GM12873 (cell line): ENCODE data around the gene DEFB127.

Experiments used
- TF ChIP-seq, protein P1 (sequence below): IDR thresholded peaks from 2 replicates; pipeline ENCODE4 v1.5.1; 2012; ENCODE audit warnings: low read depth, mild to moderate bottlenecking, moderate library complexity, low read length, control low read depth; ENCODE audit not compliant: insufficient read depth; ENCODE audit errors: missing control alignments

The DEFB127 gene

DNA sequence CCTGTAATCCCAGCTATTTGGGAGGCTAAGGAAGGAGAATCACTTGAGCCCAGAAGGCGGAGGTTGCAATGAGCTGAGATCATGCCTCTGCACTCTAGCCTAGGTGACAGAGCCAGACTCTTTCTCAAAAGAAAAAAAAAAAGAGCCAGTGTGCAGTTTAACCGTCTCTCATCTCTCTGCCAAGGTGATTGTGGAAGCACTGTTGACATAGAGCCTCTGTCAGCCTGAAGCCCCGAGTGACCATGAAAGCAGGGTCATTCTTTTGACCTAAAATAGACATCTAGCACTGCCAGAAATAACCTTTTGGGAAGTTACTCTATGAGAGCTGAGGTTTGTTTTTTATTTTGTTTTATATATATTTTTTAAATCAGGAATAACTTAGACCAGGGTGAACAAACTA lies 7.4 kb downstream of the DEFB127 start:
- TF ChIP-seq, protein P1, sequence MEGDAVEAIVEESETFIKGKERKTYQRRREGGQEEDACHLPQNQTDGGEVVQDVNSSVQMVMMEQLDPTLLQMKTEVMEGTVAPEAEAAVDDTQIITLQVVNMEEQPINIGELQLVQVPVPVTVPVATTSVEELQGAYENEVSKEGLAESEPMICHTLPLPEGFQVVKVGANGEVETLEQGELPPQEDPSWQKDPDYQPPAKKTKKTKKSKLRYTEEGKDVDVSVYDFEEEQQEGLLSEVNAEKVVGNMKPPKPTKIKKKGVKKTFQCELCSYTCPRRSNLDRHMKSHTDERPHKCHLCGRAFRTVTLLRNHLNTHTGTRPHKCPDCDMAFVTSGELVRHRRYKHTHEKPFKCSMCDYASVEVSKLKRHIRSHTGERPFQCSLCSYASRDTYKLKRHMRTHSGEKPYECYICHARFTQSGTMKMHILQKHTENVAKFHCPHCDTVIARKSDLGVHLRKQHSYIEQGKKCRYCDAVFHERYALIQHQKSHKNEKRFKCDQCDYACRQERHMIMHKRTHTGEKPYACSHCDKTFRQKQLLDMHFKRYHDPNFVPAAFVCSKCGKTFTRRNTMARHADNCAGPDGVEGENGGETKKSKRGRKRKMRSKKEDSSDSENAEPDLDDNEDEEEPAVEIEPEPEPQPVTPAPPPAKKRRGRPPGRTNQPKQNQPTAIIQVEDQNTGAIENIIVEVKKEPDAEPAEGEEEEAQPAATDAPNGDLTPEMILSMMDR: no peak

- TF ChIP-seq, protein P1: no peak
Observed at GRCh38 chr20:168876-169275, 11.6 kb downstream of the DEFB127 start.

- TF ChIP-seq, protein P1: no peak
Observed at GRCh38 chr20:184288-184687, 27.0 kb downstream of the DEFB127 start.

GRCh38 chr20:187733-188132 lies 30.5 kb downstream of the DEFB127 start:
- TF ChIP-seq, protein P1: no peak

DNA sequence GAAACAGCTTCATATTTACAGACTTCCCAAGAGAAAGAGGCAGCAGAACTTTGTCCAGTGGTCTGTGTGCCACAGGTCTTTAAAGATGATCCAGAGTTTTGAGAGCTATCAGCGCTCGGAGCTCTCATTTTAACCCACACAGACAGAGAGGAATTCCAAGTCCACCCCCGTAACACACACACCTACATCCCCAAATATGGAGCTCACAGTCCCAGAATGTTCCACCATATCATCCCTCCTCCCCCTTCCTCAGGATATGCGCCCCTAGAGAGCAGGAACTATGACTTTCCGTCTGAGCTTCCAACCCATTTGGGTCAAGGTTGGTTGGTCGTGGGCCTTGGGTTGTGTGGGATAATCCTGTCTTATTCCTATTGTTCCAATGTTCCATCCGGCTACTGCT lies 32.4 kb downstream of the DEFB127 start, which contains the start of gene DEFB128:
TSS of gene DEFB128 (minus strand) at position 101 of the 400 bp plus-strand sequence. CDS start at position 13, 88 bp downstream.
- TF ChIP-seq, protein P1: no peak

- TF ChIP-seq, protein P1: no peak
Observed at GRCh38 chr20:198225-198624, 41.0 kb downstream of the DEFB127 start.

- TF ChIP-seq, protein P1: no peak
Observed at GRCh38 chr20:199996-200395, 42.7 kb downstream of the DEFB127 start.
